K562 (cell line): ENCODE results near the gene PSMA6. TPM values are rescaled to one million over a fixed set of nuclear protein-coding genes. Genes with fewer than 3 reads are reported as not detected.

Experiments
- CTCF ChIP-seq, 3 experiments: IDR thresholded peaks in 2 of 3; conservative IDR thresholded peaks in 1 of 3; 2 replicates each; pipeline ENCODE4 v1.5.1; 2011 to 2012; ENCODE audit warnings: low read length in 3 of 3, mild to moderate bottlenecking in 3 of 3, control low read depth in 2 of 3, improper control_type of control experiment in 1 of 3, inconsistent platforms in 1 of 3, low read depth in 1 of 3, mixed read lengths in 1 of 3, moderate library complexity in 1 of 3; ENCODE audit not compliant: insufficient read depth in 2 of 3
- DACH1 ChIP-seq: fragments of 450-650 bp; IDR thresholded peaks from 2 replicates; pipeline ENCODE4 v1.6.1; 2018; ENCODE audit not compliant: partially characterized antibody
- FOSL1 ChIP-seq: fragments of 200-800 bp; sonication (Bioruptor generic); conservative IDR thresholded peaks from 2 replicates; pipeline ENCODE4 v1.6.1; 2016; ENCODE audit warnings: missing genetic modification characterization, missing compliant biosample characterization
- GABPA ChIP-seq: fragments of 200-800 bp; sonication (Bioruptor generic); conservative IDR thresholded peaks from 2 replicates; pipeline ENCODE4 v1.6.1; 2016; ENCODE audit warnings: low read depth, missing genetic modification characterization, missing compliant biosample characterization
- MEF2D ChIP-seq: conservative IDR thresholded peaks from 2 replicates; pipeline ENCODE4 v1.6.1; 2016; ENCODE audit warnings: low read depth, missing genetic modification characterization, missing compliant biosample characterization
- NR3C1 ChIP-seq: sonication (generic); formaldehyde crosslinking; IDR thresholded peaks from 2 replicates; pipeline ENCODE4 v1.8.1; 2022; ENCODE audit warnings: missing genetic modification reagents
- NRF1 ChIP-seq, 2 experiments: fragments of 450-650 bp; IDR thresholded peaks in 1 of 2; conservative IDR thresholded peaks in 1 of 2; 2 replicates each; pipeline ENCODE4 v1.6.1; 2014; ENCODE audit warnings: mild to moderate bottlenecking in 2 of 2
- RBFOX2 ChIP-seq: fragments of 200-400 bp; formaldehyde crosslinking; IDR thresholded peaks from 2 replicates; pipeline ENCODE4 v1.6.1; 2017; ENCODE audit warnings: low read depth, mild to moderate bottlenecking, low read length, moderate library complexity
- TAF9B ChIP-seq: fragments of 450-650 bp; IDR thresholded peaks from 2 replicates; pipeline ENCODE4 v1.6.1; 2018; ENCODE audit warnings: mild to moderate bottlenecking; ENCODE audit not compliant: partially characterized antibody
- TFAP4 ChIP-seq: sonication (generic); formaldehyde crosslinking; IDR thresholded peaks from 2 replicates; pipeline ENCODE4 v1.8.0; 2022; ENCODE audit warnings: missing genetic modification reagents, mild to moderate bottlenecking, moderate library complexity, borderline replicate concordance
- ZBTB17 ChIP-seq: fragments of 450-650 bp; formaldehyde crosslinking; IDR thresholded peaks from 2 replicates; pipeline ENCODE4 v1.4.0; 2020; ENCODE audit warnings: mild to moderate bottlenecking
- ZBTB9 ChIP-seq: fragments of 450-650 bp; formaldehyde crosslinking; IDR thresholded peaks from 2 replicates; pipeline ENCODE4 v1.4.0; 2020; ENCODE audit warnings: mild to moderate bottlenecking, moderate library complexity
- ZFX ChIP-seq: sonication (generic); formaldehyde crosslinking; IDR thresholded peaks from 2 replicates; pipeline ENCODE4 v1.8.0; 2022; ENCODE audit warnings: mild to moderate bottlenecking, missing genetic modification reagents, moderate library complexity
- ZNF592 ChIP-seq: fragments of 450-650 bp; IDR thresholded peaks from 2 replicates; pipeline ENCODE4 v1.6.1; 2017; ENCODE audit warnings: antibody characterized with exemption, mild to moderate bottlenecking
- polyA plus RNA-seq, 8 experiments: library from polyadenylated mRNA; depleted of rRNA in 4 of 8; stranded (reverse) in 5 of 8; unstranded in 3 of 8; fragments of >200 nt; fragmentation: Nextera tagmentation in 2 of 8; fragmentation: Illumina TruSeq in 1 of 8; extraction: Ambion mirVana in 2 of 8; extraction: Trizol in 1 of 8; gene quantifications; 2 replicates each; pipeline versions ENCODE4 v1.2.1 to v1.2.3, GENCODE V29; 2011 to 2014; ENCODE audit warnings: inconsistent platforms in 1 of 8, missing spikeins in 1 of 8
- total RNA-seq, 7 experiments: library from RNA; depleted of rRNA in 6 of 7; stranded (reverse); fragments of >200 nt in 6 of 7; fragmentation: Illumina TruSeq in 2 of 7; extraction: Trizol in 2 of 7; gene quantifications; 2 replicates each; pipeline versions ENCODE4 v1.2.1 to v1.2.3, GENCODE V29; 2011 to 2021; ENCODE audit warnings: low replicate concordance in 1 of 7
- TF ChIP-seq, protein P1 (sequence below): fragments of 250-450 bp; sonication (Bioruptor Pico); IDR thresholded peaks from 2 replicates; pipeline ENCODE4 v1.4.0; 2020; ENCODE audit warnings: mild to moderate bottlenecking, moderate library complexity
- TF ChIP-seq, protein P2 (sequence below): fragments of 450-650 bp; IDR thresholded peaks from 2 replicates; pipeline ENCODE4 v1.6.1; 2016; ENCODE audit warnings: missing biosample characterization, missing genetic modification characterization

PSMA6 gene
- total and polyA plus RNA-seq, 9 of the 15 experiments (the other 6 are each of a cell fraction or from before 2014, with no cell fraction given), result 210 to 952 (median 288) TPM

DNA sequence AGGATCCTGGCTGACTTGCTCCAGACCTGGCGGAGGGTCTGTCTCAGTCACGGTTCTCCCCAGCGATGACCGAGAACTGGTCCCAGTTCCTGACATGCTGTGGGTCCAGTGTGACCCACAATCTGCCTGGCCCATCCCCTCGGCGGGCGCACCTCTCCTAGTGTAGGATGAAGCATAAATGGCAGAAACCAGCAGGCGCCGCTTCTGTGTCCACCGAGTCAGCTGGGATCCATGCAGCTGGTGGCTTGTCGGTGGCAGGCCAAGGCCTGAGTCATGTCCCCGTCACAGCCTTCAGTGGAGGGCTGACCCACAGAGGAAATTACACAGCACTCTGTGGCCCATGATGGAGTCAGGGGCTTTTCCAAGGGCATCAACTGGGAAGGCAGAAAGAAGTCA is 73.9 kb downstream of the PSMA6 start (continued):
- no peak for TF ChIP-seq NR3C1 (CRISPR knock-in tag)
- TF ChIP-seq, protein P1, sequence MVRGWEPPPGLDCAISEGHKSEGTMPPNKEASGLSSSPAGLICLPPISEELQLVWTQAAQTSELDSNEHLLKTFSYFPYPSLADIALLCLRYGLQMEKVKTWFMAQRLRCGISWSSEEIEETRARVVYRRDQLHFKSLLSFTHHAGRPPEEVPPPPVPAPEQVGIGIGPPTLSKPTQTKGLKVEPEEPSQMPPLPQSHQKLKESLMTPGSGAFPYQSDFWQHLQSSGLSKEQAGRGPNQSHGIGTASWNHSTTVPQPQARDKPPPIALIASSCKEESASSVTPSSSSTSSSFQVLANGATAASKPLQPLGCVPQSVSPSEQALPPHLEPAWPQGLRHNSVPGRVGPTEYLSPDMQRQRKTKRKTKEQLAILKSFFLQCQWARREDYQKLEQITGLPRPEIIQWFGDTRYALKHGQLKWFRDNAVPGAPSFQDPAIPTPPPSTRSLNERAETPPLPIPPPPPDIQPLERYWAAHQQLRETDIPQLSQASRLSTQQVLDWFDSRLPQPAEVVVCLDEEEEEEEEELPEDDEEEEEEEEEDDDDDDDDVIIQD (CRISPR knock-in tag), result no peak
- peak; percentile 57; the same call in 1 of the 2 replicates for TF ChIP-seq ZBTB17 (CRISPR knock-in tag)
- peak; percentile 65; the same call in 1 of the 2 replicates for TF ChIP-seq ZFX (CRISPR knock-in tag)
- TF ChIP-seq NRF1 (conservative IDR thresholded peaks at IDR 0.05 in 1 of 2, IDR thresholded peaks at IDR 0.05 in 1 of 2), result no peak
- peak; percentile 49; the same call in 1 of the 2 replicates for TF ChIP-seq RBFOX2
- TF ChIP-seq CTCF (IDR thresholded peaks at IDR 0.05 in 2 of 3, conservative IDR thresholded peaks at IDR 0.05 in 1 of 3; ENCODE audit: insufficient read depth in 2 of 3, low read depth in 1 of 3, low read length in 3 of 3), result 0 out of 6 replicates have a peak, but pooled peaks of 1 of the 3 experiments have one; percentile 2
- TF ChIP-seq DACH1, result peak; percentile 49
- 0 out of 2 replicates have a peak, but pooled peaks have one; percentile 5 for TF ChIP-seq MEF2D
- TF ChIP-seq GABPA, result peak; percentile 10; the same call in 1 of the 2 replicates
- TF ChIP-seq ZBTB9 (CRISPR knock-in tag), result peak; percentile 82
- TF ChIP-seq TAF9B, result peak; percentile 13
- peak; percentile 13; the same call in 1 of the 2 replicates for TF ChIP-seq ZNF592
- TF ChIP-seq TFAP4 (CRISPR knock-in tag), result peak; percentile 91
- peak; percentile 3; the same call in 1 of the 2 replicates for TF ChIP-seq FOSL1 (tag)
- TF ChIP-seq, protein P2, sequence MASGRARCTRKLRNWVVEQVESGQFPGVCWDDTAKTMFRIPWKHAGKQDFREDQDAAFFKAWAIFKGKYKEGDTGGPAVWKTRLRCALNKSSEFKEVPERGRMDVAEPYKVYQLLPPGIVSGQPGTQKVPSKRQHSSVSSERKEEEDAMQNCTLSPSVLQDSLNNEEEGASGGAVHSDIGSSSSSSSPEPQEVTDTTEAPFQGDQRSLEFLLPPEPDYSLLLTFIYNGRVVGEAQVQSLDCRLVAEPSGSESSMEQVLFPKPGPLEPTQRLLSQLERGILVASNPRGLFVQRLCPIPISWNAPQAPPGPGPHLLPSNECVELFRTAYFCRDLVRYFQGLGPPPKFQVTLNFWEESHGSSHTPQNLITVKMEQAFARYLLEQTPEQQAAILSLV (tag), result no peak
